ENCODE data around the gene DUS2. TPM values are rescaled to one million over a fixed set of nuclear protein-coding genes. Genes with fewer than 3 reads are reported as not detected.
"Not testable (repeated sequence)": the region's sequence is repeated elsewhere in the genome, so short reads cannot be mapped to it uniquely, and the experiment has no call there.

Gene DUS2
- 26.1 and 29.5 TPM in 2 replicates for polyA plus RNA-seq (2014; cell fraction: cytosol; rRNA removed)
- 34.3 and 40.0 TPM in 2 replicates for polyA plus RNA-seq (2014; cell fraction: nucleus; rRNA removed)

GRCh38 chr16:68022728-68023537 lies at the start of gene DUS2, which contains the start of gene DDX28:
TSS of gene DUS2 (plus strand) at chr16:68023284. CDS start at chr16:68038024, 14,740 bp downstream.
TSS of gene DDX28 (minus strand) at chr16:68023232. CDS start at chr16:68023202, 30 bp downstream.
- DNase-seq (ENCODE audit: low spot score): peak; percentile 88

- DNase-seq (ENCODE audit: low spot score): no peak
Observed at GRCh38 chr16:67975321-67976105, 47.6 kb upstream of the DUS2 start.

GRCh38 chr16:67976205-67976604 lies 46.9 kb upstream of the DUS2 start:
- no peak for DNase-seq (ENCODE audit: low spot score)

- DNase-seq (ENCODE audit: low spot score): no peak
Observed at GRCh38 chr16:67977005-67977404, 46.1 kb upstream of the DUS2 start.

- no peak for DNase-seq (ENCODE audit: low spot score)
Observed at GRCh38 chr16:67977469-67978227, 45.4 kb upstream of the DUS2 start.

- DNase-seq (ENCODE audit: low spot score): no peak
Observed at GRCh38 chr16:67979955-67980678, 43.0 kb upstream of the DUS2 start, which contains the start of gene DPEP3. TSS of gene DPEP3 (minus strand) at chr16:67980499. CDS start at chr16:67980380, 119 bp downstream.

GRCh38 chr16:67982011-67982696 lies 40.9 kb upstream of the DUS2 start:
- no peak for DNase-seq (ENCODE audit: low spot score)

GRCh38 chr16:67986949-67987348 lies 36.1 kb upstream of the DUS2 start:
- no peak for DNase-seq (ENCODE audit: low spot score)

GRCh38 chr16:67987460-67988160 lies 35.5 kb upstream of the DUS2 start:
- DNase-seq (ENCODE audit: low spot score): no peak

GRCh38 chr16:67988675-67989074 lies 34.4 kb upstream of the DUS2 start:
- DNase-seq (ENCODE audit: low spot score): no peak

GRCh38 chr16:67989322-67990017 lies 33.6 kb upstream of the DUS2 start:
- DNase-seq (ENCODE audit: low spot score): no peak

- no peak for DNase-seq (ENCODE audit: low spot score)
Observed at GRCh38 chr16:67990018-67990386, 33.1 kb upstream of the DUS2 start.

- DNase-seq (ENCODE audit: low spot score): no peak
Observed at GRCh38 chr16:67992661-67993206, 30.4 kb upstream of the DUS2 start.

- peak; percentile 80 for DNase-seq (ENCODE audit: low spot score)
Observed at GRCh38 chr16:67993207-67994039, 29.7 kb upstream of the DUS2 start.

GRCh38 chr16:67994040-67994408 lies 29.1 kb upstream of the DUS2 start:
- not testable (repeated sequence) for DNase-seq (ENCODE audit: low spot score)

GRCh38 chr16:67995423-67995822 lies 27.7 kb upstream of the DUS2 start:
- DNase-seq (ENCODE audit: low spot score): no peak

- DNase-seq (ENCODE audit: low spot score): no peak
Observed at GRCh38 chr16:67996666-67997065, 26.4 kb upstream of the DUS2 start.

- not testable (repeated sequence) for DNase-seq (ENCODE audit: low spot score)
Observed at GRCh38 chr16:67998231-67998778, 24.8 kb upstream of the DUS2 start.
